Glutamatergic neuron (in vitro differentiated cells): ENCODE measurements around the gene PHACTR2. TPM values are rescaled to one million over a fixed set of nuclear protein-coding genes. Genes with fewer than 3 reads are reported as not detected.

Source experiments
- DNase-seq: peaks from one replicate; pipeline ENCODE4 v3.0.0; 2022
- H3K27ac Mint-ChIP-seq: one replicate; pipeline ENCODE4 v1.8.0; 2020; ENCODE audit warnings: mild to moderate bottlenecking, mixed read lengths, inconsistent platforms; ENCODE audit not compliant: unreplicated experiment
- H3K27me3 Mint-ChIP-seq: one replicate; pipeline ENCODE4 v1.8.0; 2020; ENCODE audit warnings: mild to moderate bottlenecking, moderate library complexity, mixed read lengths, inconsistent platforms; ENCODE audit not compliant: unreplicated experiment
- H3K36me3 Mint-ChIP-seq: one replicate; pipeline ENCODE4 v1.8.0; 2020; ENCODE audit warnings: mild to moderate bottlenecking, mixed read lengths, inconsistent platforms; ENCODE audit not compliant: unreplicated experiment
- H3K4me1 Mint-ChIP-seq: one replicate; pipeline ENCODE4 v1.8.0; 2020; ENCODE audit warnings: mild to moderate bottlenecking, low read depth, mixed read lengths, inconsistent platforms; ENCODE audit not compliant: unreplicated experiment
- H3K4me3 Mint-ChIP-seq: one replicate; pipeline ENCODE4 v1.8.0; 2020; ENCODE audit warnings: mild to moderate bottlenecking, mixed read lengths, inconsistent platforms; ENCODE audit not compliant: unreplicated experiment
- H3K9me3 Mint-ChIP-seq: one replicate; pipeline ENCODE4 v1.8.0; 2020; ENCODE audit warnings: mild to moderate bottlenecking, moderate library complexity, mixed read lengths, inconsistent platforms; ENCODE audit not compliant: unreplicated experiment
- total RNA-seq: library from RNA; stranded (reverse); fragmentation: NEBNext Ultra II Directional; extraction: Animal tissue kit (Norgen Biotek cat#: 25700); gene quantifications from one replicate; pipeline ENCODE4 v1.2.1, GENCODE V29; 2021; ENCODE audit not compliant: unreplicated experiment
- TF ChIP-seq, protein P1 (sequence below): fragments of 200-600 bp; sonication (generic); IDR thresholded peaks from one replicate; pipeline ENCODE4 v1.5.0; 2021; ENCODE audit not compliant: partially characterized antibody, unreplicated experiment

PHACTR2 gene
- total RNA-seq, 1 donor from 2014 or later, result 9.7 TPM

DNA sequence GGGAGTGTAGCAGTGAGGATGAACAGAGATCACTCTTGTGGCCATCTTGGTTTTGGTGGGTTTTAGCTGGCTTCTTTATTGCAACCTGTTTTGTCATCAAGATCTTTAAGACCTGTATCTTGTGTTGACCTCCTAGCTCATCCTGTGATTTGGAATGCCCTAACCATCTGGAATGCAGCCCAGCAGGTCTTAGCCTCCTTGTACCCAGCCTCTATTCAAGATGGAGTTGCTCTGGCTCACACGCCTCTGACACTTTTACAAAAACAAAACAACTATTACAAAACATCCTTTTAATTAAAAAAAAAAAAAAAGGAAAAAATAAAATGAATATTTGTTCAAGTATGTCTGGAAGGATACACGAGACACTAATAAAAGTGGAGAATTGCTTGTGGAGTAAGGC lies 62.4 kb downstream of the PHACTR2 start:
- Mint-ChIP-seq H3K27me3 (peaks cover 4% of the 10 kb centered on the region), H3K27ac (no peak overlapping the region), H3K9me3 (no peaks in the 10 kb centered on the region), H3K36me3 (no peaks in the 10 kb centered on the region), H3K4me3 (no peak overlapping the region), H3K4me1 (peaks cover 13% of the 10 kb centered on the region)
- TF ChIP-seq, protein P1, sequence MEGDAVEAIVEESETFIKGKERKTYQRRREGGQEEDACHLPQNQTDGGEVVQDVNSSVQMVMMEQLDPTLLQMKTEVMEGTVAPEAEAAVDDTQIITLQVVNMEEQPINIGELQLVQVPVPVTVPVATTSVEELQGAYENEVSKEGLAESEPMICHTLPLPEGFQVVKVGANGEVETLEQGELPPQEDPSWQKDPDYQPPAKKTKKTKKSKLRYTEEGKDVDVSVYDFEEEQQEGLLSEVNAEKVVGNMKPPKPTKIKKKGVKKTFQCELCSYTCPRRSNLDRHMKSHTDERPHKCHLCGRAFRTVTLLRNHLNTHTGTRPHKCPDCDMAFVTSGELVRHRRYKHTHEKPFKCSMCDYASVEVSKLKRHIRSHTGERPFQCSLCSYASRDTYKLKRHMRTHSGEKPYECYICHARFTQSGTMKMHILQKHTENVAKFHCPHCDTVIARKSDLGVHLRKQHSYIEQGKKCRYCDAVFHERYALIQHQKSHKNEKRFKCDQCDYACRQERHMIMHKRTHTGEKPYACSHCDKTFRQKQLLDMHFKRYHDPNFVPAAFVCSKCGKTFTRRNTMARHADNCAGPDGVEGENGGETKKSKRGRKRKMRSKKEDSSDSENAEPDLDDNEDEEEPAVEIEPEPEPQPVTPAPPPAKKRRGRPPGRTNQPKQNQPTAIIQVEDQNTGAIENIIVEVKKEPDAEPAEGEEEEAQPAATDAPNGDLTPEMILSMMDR, result no peak
- no peak for DNase-seq

DNA sequence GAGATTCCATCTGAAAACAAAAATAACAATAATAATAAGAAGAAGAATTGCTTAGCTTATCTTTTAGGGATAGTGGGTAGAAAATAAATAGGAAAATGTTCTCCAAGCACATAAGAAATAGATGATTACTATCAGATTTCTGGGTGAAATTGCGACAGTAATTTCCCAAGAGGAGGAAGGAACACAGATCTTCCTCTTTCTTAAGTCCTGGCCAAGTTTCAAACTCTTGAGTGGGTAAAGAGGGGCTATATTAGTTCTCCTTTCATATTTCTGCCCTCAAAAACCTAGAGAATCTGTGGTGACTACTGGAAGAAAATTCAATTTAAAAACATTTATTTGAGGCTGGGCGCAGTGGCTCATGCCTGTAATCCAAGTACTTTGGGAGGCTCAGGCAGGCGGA lies 63.7 kb downstream of the PHACTR2 start:
- no peak overlapping the region for H3K27ac Mint-ChIP-seq
- no peaks in the 10 kb centered on the region for H3K9me3 Mint-ChIP-seq
- TF ChIP-seq, protein P1, result no peak
- no peak for DNase-seq
- peaks cover 4% of the 10 kb centered on the region for H3K27me3 Mint-ChIP-seq
- H3K36me3 Mint-ChIP-seq, result no peaks in the 10 kb centered on the region
- H3K4me1 Mint-ChIP-seq, result peaks cover 20% of the 10 kb centered on the region
- H3K4me3 Mint-ChIP-seq, result no peak overlapping the region

DNA sequence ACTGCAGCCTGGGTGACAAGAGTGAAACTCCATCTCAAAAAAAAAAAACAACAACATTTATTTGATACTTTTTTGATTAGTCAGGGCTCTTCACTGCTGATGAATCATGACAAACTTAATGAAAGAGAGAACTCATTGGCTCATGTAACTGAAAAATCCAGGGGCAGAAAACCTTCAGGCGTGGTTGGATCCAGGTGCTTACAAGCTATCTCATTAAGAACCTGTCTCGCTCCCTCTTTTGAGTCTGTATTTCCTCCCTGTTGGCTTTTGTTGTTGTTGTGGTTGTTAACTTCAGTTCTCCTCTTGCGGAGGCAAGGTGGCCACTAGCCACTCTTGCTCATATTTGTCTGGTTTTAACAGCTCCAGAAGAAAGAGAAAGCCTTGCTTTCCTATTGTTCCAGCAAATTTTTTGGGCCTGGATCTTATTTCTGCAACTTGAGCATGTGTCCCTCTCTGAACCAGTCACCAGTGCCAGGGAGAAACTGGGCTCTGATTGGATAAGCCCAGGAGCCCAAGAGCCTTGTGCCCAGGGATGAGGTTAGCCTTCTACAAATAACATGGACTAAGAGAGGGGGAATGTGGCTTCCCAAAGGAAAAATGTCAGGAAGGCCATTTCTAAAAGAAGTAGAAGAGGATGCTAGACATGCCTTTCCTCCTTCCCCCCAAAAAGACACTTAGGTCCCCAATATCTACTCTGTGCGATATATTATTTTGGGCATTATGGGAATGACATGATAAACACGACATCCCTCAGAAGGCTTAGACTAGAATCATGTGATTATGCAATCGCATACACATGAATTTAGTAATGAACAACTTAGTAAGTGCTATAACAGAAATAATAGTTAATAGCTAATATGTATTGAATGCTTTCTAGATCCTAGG lies 64.5 kb downstream of the PHACTR2 start:
- no peak overlapping the region for H3K27ac Mint-ChIP-seq
- H3K27me3 Mint-ChIP-seq, result peaks cover 4% of the 10 kb centered on the region
- H3K36me3 Mint-ChIP-seq, result no peaks in the 10 kb centered on the region
- TF ChIP-seq, protein P1, result no peak
- no peak overlapping the region for H3K4me3 Mint-ChIP-seq
- no peak for DNase-seq
- no peaks in the 10 kb centered on the region for H3K9me3 Mint-ChIP-seq
- peaks cover 20% of the 10 kb centered on the region for H3K4me1 Mint-ChIP-seq

DNA sequence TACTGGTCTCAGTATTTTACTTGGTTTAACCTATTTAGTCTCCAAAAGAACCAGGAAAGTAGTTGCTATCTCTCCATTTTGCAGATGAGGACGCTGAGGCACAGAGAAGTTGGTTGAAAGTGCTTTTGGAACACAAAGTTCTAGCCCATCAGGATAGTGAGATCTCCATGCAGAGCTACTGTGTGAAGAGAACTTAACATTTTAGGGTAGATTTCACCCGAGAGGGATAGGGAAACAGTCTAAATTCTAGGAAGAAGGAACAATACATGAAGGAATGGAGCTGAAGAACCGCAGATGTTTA lies 65.1 kb downstream of the PHACTR2 start:
- Mint-ChIP-seq H3K36me3 (no peaks in the 10 kb centered on the region), H3K4me1 (peaks cover 20% of the 10 kb centered on the region), H3K9me3 (no peaks in the 10 kb centered on the region), H3K27me3 (peaks cover 4% of the 10 kb centered on the region), H3K4me3 (no peak overlapping the region), H3K27ac (no peak overlapping the region)
- DNase-seq, result no peak
- TF ChIP-seq, protein P1, result no peak
